Prostate gland (tissue), 2 donors: Measurements from ENCODE around the gene AKT1. TPM values are rescaled to one million over a fixed set of nuclear protein-coding genes. Genes with fewer than 3 reads are reported as not detected.

Experiments used
- DNase-seq: peaks from one replicate; pipeline ENCODE4 v3.0.0-alpha.2; 2019; ENCODE audit warnings: low spot score
- H3K27ac ChIP-seq, 2 donors: fragments of 200-600 bp; sonication (generic); 2 replicates each; pipeline ENCODE4 v1.5.1; 2017 to 2019
- H3K27me3 ChIP-seq: fragments of 200-600 bp; sonication (generic); replicated peaks from 2 replicates; pipeline ENCODE4 v1.5.1; 2019; ENCODE audit not compliant: insufficient read depth
- H3K36me3 ChIP-seq, 2 donors: fragments of 200-600 bp; sonication (generic); 1 replicate in 1 of 2; 2 replicates in 1 of 2; pipeline versions ENCODE4 v1.5.1 to v1.8.1; 2017 to 2019
- H3K4me1 ChIP-seq: fragments of 200-600 bp; sonication (generic); replicated peaks from 2 replicates; pipeline ENCODE4 v1.5.1; 2019
- H3K4me3 ChIP-seq, 2 donors: fragments of 200-600 bp; sonication (generic); 2 replicates each; pipeline ENCODE4 v1.5.1; 2017 to 2019
- H3K9me3 ChIP-seq: fragments of 200-600 bp; sonication (generic); 2 replicates; pipeline ENCODE4 v1.5.1; 2017
- CTCF ChIP-seq, 4 experiments: fragments of 200-600 bp in 2 of 4; fragments of 450-650 bp in 2 of 4; sonication (generic) in 2 of 4; IDR thresholded peaks; 1 replicate in 3 of 4; 2 replicates in 1 of 4; pipeline ENCODE4 v1.5.1; 2016 to 2019; ENCODE audit warnings: antibody characterized with exemption in 4 of 4, mild to moderate bottlenecking in 2 of 4, moderate library complexity in 2 of 4
- POLR2A ChIP-seq: fragments of 450-650 bp; IDR thresholded peaks from one replicate; pipeline ENCODE4 v1.6.1; 2016; ENCODE audit warnings: antibody characterized with exemption, mild to moderate bottlenecking
- POLR2AphosphoS5 ChIP-seq: sonication (generic); formaldehyde crosslinking; IDR thresholded peaks from one replicate; pipeline ENCODE4 v1.6.1; 2017; ENCODE audit warnings: antibody characterized with exemption
- WGBS: methylation state at CpG from one replicate; pipeline ENCODE4 v1.1.5; 2018; 5-methylcytosine and 5-hydroxymethylcytosine counted together
- intact Hi-C: fragments of 100-400 bp; cut with DNase I; formaldehyde crosslinking; loops from one replicate; pipeline ENCODE4 v1.14.2; 2022
- total RNA-seq, 2 donors: library from RNA; depleted of rRNA; stranded (reverse); fragments of >200 nt; gene quantifications; one replicate each; pipeline ENCODE4 v1.1.0, GENCODE V29; 2016

AKT1 gene
- total RNA-seq, 2 donors from 2014 or later, result 154 to 200 TPM

DNA sequence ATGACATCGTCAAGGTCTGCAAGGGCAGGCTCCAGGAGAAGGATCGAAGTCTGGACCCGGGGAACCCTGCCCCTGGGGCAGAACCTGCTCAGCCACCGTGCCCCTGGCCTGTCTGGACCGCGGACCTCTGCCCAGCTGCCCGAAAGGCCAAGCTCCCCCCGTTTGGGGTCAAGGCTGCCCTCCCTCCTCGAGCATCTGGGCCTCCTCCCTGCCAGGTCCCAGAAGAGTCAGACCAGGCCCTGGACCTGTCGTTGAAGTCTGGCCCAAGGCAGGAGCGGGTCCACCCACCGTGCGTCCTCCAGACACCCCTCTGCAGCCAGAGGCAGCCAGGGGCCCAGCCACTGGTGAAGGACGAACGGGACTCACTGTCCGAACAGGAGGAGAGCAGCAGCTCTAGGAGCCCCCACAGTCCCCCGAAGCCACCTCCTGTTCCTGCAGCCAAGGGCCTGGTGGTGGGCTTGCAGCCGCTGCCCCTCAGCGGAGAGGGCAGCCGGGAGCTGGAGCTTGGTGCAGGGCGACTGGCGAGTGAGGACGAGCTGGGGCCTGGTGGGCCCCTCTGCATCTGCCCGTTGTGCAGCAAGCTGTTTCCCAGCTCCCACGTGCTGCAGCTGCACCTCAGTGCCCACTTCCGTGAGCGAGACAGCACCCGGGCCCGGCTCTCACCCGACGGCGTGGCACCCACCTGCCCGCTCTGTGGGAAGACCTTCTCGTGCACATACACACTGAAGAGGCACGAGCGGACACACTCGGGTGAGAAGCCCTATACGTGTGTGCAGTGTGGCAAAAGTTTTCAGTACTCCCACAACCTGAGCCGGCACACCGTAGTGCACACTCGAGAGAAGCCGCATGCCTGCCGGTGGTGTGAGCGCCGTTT lies 6.2 kb upstream of the AKT1 start:
- Histone ChIP-seq H3K4me3 (peak overlapping the region; percentile 57 to 58), H3K36me3 (no peaks in the 10 kb centered on the region), H3K4me1 (peaks cover 25% of the 10 kb centered on the region), H3K27ac (peak overlapping the region; percentile 99), H3K9me3 (no peaks in the 10 kb centered on the region), H3K27me3 (no peaks in the 10 kb centered on the region)
- TF ChIP-seq POLR2AphosphoS5, result no peak
- no peak for TF ChIP-seq CTCF (IDR thresholded peaks at IDR 0.05)
- no peak for TF ChIP-seq POLR2A
- DNase-seq, result no peak
- intact Hi-C loops, result no loop called here
- WGBS, result 74% methylated on average over 34 of the region's 45 CpGs

GRCh38 chr14:104800771-104801519 lies 5.4 kb upstream of the AKT1 start, which contains the start of gene ZBTB42:
Gene ZBTB42, plus strand, starts transcription at chr14:104801101. Its CDS starts 97 bp downstream, at chr14:104801198.
- TF ChIP-seq POLR2A, result peak; percentile 67
- TF ChIP-seq POLR2AphosphoS5, result peak; percentile 86
- TF ChIP-seq CTCF (IDR thresholded peaks at IDR 0.05), result no peak
- H3K27me3 ChIP-seq, result no peaks in the 10 kb centered on the region
- peak; percentile 95 for DNase-seq
- no peaks in the 10 kb centered on the region for H3K36me3 ChIP-seq
- intact Hi-C loops, result no loop called here
- H3K4me3 ChIP-seq, result peak within 1 kb of the TSS; percentile 57 to 58
- H3K27ac ChIP-seq, result peak within 1 kb of the TSS; percentile 99
- H3K4me1 ChIP-seq, result peaks cover 31% of the 10 kb centered on the region
- WGBS, result 4% methylated on average over 51 of the region's 105 CpGs
- no peaks in the 10 kb centered on the region for H3K9me3 ChIP-seq

DNA sequence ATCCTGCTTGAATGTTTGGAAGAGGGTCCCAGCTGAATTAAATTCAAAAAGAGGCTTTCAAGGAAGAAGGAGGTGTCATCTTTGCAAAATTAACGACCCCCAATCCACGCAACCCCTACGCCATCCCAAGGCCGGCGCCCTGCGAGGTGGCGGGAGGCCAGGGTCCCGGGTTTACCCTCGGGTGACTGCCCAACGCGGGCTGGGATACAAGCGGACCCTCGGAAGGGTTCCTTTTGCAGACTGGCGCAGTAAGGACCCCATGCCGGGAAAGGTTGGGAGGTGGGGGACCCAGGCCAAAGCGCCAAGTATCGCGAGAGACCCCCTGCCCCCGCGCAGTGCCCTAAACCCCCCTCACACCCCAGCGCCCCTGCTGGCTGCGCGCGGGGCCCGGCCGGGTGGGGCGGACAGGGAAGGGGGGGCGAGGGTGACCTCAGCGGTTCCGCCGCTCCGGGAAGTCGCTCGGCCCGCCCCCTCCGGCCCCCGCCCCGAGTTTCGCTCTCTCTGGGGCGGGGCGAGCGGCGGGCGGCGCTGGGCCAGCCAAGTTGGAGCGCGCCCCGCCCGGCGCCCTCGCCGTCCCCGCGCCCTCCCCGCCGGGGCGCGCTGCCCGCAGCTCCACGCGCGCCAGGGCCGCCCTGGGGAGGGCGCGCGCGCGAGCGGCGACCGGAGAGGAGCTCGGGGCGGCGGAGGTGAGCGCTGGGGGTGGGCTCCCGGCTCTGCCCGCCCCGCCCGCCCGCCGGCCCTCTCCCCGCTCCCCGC lies 4.6 kb upstream of the AKT1 start:
- peak in 3 of 4 experiments; percentile 12 to 59 (median 41) for TF ChIP-seq CTCF (IDR thresholded peaks at IDR 0.05)
- TF ChIP-seq POLR2AphosphoS5, result peak; percentile 56
- TF ChIP-seq POLR2A, result peak; percentile 32
- DNase-seq, result peak; percentile 87
- Histone ChIP-seq H3K27ac (peak overlapping the region; percentile 99), H3K36me3 (no peaks in the 10 kb centered on the region), H3K4me1 (peaks cover 28% of the 10 kb centered on the region), H3K4me3 (peak overlapping the region; percentile 57 to 58), H3K9me3 (no peaks in the 10 kb centered on the region), H3K27me3 (no peaks in the 10 kb centered on the region)
- intact Hi-C loops, result no loop called here
- under 1% methylated on average over 14 of the region's 83 CpGs for WGBS

DNA sequence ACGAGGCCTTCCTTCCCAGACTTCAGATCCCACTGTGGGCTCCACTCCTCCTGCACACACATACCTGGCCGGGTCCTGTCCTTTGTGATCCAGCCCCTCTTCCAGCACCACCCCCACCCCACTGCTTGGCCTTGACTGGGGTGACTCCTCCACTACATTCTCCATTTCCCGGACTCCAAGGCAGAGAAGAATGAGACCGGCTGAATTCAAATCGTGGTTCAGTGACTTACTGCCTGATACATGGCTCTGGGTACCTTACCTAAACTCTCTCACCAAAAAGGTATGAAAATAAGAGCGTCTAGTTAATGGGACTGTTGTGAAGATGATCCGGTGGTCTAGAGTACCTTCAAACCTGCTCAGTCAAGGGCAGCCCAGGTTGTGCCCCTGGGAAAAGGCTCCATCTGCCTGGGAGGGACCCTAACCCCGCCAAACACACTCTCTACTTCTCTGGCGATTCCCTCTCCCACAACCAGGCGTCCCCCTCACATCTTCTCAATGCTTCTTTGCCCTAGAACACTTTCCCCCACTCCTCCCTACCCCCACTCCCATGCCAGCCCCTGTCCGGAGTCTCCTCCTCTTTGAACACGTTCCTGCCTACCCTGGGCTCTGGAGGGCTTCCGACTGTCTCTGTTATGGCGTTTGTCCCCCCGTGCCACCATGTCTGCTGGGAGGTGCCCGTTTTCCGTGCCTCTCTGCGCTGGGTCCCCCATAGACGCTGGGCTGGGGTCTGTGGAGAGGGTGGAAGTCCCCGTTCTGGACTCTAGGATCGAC lies 3.9 kb upstream of the AKT1 start:
- WGBS, result 20% methylated on average over 21 of the region's 21 CpGs
- no peaks in the 10 kb centered on the region for H3K9me3 ChIP-seq
- H3K27ac ChIP-seq, result peak overlapping the region; percentile 99
- intact Hi-C loops, result no loop called here
- TF ChIP-seq CTCF (IDR thresholded peaks at IDR 0.05) (peak in 1 of 4 experiments; percentile 33), POLR2A (no peak), POLR2AphosphoS5 (no peak)
- peaks cover 27% of the 10 kb centered on the region for H3K4me1 ChIP-seq
- peak overlapping the region; percentile 57 to 58 for H3K4me3 ChIP-seq
- no peaks in the 10 kb centered on the region for H3K27me3 ChIP-seq
- no peak for DNase-seq
- no peaks in the 10 kb centered on the region for H3K36me3 ChIP-seq
